Hindlimb muscle (tissue), 1 donor: ENCODE measurements around the gene RNF111. TPM values are rescaled to one million over a fixed set of nuclear protein-coding genes. Genes with fewer than 3 reads are reported as not detected.
"Not testable (repeated sequence)": the region's sequence is repeated elsewhere in the genome, so short reads cannot be mapped to it uniquely, and the experiment has no call there.

ENCODE experiments used
- DNase-seq: peaks from one replicate; pipeline ENCODE4 v3.0.0-alpha.2; 2013
- polyA plus RNA-seq: library from polyadenylated mRNA; unstranded; fragments of 120-200 nt; gene quantifications from one replicate; pipeline ENCODE4 v1.2.1, GENCODE V29; 2013; ENCODE audit not compliant: insufficient read length

Gene RNF111
- 28.8 TPM for polyA plus RNA-seq

DNA sequence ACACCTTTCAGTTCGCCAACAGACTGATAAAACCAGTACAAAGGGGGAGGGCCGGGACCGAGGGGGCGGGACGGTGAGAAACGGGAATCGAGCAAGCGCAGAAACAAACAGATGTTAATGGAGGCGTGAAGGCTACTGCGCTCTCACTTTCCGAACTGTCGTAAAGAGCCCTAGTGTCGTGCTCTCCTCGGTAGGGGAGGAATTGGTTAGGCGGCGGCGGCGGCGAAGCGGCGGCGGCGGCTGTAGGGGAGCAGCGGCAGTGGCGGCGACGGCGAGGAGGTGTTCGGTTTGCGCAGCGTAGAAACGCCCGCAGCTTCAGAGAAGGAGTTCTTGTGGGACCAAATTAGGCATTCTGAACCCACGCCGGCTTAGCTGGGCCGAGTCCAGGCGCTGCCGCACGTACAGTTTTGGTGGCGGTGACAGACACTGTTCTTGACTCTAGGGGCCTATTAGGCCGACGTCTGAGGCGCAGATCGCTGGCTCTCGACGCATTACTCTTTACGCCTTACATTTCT, at the start of gene RNF111:
TSS of gene RNF111 (plus strand) at position 173 of the 515 bp plus-strand sequence. CDS start 43,160 bp downstream, outside the sequence.
- peak; percentile 92 for DNase-seq

GRCh38 chr15:58947179-58947578, 40.3 kb upstream of the RNF111 start:
- DNase-seq: no peak

DNA sequence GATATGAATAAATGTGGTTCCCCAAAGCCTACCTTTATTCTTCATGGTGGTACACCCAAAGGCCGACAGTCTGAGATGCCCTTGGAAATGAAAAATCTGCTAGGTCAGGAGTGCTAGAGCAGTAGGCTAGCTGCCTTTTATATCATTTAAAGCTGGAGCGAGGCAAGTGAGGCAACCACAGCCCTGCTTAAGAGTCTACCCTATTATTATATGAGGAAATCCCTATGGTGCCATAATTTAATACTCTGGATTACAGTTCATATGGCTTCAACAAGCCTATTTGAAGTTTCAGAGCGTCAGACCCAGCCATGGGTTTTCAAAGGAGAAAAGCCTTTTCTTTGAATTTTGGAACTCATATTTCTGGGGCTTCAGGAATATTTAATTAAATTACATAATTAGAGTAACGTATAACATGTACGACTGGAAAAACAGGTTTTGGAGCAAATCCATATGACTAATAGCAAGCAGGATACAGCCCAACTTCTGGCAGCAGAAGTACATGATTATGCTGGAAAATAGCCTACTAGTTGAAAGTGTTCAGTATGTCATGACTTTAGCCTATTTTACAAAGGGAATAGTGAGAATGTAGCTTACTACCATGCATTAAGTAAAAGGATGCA, 36.0 kb upstream of the RNF111 start:
- peak; percentile 37 for DNase-seq

DNA sequence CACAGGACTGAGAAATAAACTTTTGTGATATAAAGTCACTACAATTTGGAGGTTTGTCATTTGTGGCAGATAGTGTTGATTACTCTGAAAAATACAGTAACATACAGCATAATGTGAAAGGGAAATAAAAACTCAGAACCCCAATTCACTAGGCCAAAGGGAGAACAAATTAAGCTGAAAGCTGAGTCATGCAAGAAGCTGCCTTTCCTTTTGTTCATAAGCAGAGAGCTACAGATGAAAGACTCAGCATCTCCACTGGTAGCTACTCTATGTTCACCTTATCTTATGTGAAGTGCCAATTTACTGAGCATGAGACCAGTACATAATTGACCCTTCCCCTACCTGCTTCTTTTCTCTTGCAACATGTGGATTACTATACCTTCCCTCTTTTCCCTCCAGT, 34.7 kb upstream of the RNF111 start:
- DNase-seq: no peak

DNA sequence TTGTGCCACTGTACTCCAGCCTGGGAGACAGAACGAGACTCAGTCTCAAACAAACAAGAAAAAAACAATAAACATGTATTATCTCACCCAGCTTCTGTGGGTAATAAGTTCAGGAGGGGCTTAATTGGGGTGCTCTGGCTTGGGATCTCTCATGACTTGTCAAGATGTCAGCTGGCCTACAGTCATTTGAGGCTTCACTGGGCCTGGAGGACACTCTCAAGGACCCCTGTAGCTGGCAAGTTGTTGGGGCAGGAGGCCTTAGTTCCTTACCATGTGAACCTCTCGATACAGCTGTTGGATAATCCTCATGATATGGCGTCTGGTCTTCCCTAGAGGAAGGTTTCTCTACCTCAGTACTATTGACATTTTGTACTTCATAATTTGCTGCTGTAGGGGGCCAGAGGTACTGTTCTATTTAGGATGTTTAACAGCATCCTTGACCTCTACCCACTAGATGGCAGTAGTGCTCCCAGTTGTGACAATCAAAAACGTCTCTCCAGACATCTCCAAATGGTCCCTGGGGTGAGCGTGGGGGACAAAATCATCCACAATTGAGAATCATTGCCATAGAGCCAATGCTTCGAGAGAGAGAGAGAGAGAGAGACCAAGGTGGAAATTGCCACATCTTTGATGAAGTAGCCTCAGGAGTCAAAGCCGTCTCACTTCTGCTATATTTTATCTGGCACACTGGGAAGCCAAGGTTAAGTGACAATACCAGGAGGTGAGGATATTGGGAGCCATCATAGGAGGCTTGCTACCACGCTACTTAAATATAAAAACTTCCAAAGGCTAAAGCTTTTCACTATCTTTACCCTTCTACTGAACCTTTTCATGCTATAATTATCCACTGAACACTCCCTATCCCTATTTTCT, 30.1 kb upstream of the RNF111 start:
- peak; percentile 23 for DNase-seq

GRCh38 chr15:58958811-58959210, 28.7 kb upstream of the RNF111 start:
- no peak for DNase-seq

- no peak for DNase-seq
These were observed 25.3 kb upstream of the RNF111 start for GRCh38 chr15:58962136-58962535.

DNA sequence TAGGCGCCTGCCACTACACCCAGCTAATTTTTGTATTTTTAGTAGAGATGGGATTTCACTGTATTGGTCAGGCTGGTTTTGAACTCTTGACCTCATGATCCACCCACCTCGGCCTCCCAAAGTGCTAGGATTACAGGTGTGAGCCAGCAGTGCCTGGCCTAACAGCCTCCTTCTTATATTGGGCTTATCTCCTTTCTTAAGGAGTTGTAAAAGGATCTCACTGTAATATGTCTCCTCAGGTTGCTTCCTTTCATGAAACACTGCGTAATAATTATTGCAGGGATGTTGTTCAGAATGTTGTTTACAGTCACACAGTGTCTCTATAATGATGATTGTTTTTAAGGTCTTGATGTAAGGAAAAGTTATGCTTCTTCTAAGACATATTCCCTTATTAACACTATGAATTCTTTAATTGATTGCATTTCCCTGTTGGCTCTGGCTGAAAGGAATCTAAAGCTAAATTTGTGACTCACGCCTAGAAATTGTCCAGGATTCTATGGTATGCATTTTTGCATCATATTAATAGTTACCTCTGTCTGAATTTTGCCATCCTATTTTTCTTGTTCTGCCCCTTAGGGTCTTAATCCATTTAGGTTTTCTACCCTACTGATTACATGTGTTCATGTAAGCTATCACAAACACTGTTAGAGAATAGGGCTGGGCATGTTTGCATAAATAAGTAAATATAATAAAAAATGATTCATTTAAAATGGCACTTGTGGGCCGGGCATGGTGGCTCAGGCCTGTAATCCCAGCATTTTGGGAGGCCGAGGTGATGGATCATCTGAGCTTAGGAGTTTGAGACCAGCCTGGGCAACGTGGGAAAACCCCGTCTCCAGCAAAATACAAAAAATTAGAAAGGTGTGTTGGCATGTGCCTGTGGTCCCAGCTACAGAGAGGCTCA, 24.5 kb upstream of the RNF111 start:
- no peak for DNase-seq

DNA sequence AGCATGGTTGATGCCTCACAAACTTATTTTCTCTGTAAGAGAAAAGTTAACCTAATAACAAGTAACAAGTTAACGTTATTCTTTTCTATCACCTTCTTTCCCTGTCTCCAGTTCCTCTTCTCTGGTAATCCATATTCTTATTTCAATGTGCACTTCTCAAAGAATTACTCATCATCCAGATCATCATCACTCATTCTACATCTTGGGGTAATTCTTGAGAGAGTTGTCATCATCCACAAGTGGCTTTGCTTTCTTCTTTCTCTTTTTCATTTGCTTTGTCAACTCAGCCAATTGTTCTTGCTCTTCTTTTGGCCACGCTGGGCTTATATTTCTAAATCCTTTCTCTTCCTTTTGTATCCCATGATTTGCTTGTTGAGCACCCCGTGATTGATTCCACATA, 20.8 kb upstream of the RNF111 start:
- DNase-seq: no peak

DNA sequence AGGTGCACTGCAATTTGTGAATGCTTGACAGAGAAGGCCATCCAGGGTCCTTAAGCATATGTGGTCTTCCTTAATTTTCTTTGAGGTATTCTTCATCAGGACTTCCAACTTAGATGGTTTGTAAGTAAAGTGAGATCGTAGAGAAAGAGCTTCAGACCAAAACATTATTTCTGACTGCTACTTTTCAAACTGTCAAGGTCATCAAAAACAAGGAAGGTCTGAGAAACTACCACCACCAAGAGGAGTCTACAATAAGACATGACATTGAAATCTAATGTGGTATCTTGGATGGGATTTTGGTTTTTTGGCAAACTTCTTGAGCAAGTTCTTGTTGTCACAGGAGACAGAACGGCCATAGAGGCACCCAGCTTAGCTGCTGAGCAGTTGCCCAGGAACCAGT, 20.0 kb upstream of the RNF111 start:
- DNase-seq: no peak

- DNase-seq: no peak
These were observed 9.6 kb upstream of the RNF111 start for GRCh38 chr15:58977887-58978286.

- peak; percentile 22 for DNase-seq
These were observed 7.0 kb upstream of the RNF111 start for GRCh38 chr15:58980351-58980939.

DNA sequence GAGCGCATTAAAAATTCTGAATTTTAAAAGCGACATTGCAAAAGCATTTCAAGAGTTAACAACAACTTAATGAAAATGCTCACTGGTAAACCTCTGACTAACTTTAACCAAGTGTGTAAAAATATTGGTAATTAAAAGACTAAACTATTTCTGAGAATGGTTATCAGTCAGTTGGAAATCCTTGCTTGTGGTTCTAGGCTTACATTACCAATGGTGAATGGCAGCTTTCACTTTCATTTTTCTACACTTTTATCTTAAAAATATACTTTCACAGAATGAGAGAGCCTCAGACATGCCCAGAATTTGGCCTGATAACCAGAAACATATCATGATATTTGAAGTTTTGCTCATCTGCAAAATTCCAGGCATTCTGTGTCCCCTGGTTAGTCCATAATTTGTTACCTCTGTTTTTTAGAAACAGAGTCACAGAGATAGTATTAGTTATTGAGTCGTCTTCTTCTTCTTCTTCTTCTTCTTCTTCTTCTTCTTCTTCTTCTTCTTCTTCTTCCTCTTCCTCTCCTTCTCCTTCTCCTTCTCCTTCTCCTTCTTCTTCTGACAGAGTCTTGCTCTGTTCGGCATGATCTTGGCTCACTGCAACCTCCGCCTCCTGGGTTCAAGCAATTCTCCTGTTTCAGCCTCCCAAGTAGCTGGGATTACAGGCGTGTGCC, 5.5 kb upstream of the RNF111 start:
- DNase-seq: no peak

GRCh38 chr15:58983261-58983660, 4.2 kb upstream of the RNF111 start:
- DNase-seq: no peak

GRCh38 chr15:58985443-58985842, 2.0 kb upstream of the RNF111 start:
- DNase-seq: no peak

DNA sequence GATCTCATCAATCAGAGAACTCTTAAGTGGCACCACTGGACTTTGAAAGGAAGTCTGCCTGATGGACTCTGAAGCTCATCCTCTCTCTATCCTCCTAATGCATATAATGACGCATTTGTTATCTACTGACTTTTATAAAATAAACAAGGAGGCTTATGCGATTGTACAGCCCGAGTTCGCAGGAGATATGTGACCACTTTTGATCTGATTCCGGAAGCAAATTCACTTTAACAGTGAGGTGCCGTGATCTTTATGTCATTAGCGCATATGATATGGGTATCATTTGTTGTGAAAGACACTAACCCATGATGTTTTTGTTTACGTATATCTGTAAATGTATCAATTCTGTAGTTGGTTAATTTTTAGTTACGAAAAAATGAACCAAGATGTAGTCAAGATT, 427 bp upstream of the RNF111 start:
- DNase-seq: peak; percentile 18

DNA sequence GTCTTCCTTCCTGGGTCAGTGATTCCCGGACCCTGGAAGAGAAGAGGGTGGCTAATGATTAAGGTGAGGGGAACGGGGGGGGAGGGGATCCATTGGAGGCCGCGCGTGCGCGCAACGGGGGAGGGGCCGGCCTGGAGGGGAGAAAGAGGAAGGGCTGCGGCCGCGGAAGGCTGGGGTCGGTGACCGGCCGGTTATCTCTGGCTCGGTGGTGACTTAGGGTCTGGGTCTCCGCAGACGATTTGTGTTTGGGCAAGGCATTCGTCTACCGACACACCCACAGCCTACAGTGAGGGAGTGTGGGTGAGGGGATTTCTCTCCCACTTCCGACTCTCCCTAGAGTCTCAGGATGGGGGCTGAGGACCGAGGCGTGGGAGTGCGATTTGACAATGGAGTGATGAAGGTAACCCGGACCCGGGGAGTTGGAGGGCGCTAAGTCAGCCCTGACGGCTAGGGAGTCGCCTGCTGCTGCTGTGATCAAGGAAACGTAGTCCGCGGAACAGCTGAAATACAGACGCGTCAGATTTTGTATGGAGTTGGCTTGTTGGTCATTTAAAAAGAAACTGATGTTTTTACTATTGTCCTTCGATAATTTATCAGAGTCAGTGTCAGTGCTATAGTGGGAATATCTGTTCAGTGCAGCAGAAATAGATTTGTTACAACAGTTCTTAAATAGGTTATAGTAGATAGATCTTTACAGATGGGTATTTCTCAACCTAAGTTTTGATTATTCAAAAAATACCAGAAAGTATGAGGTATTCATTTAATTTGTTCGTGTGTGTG, 733 bp downstream of the RNF111 start:
- peak; percentile 38 for DNase-seq

DNA sequence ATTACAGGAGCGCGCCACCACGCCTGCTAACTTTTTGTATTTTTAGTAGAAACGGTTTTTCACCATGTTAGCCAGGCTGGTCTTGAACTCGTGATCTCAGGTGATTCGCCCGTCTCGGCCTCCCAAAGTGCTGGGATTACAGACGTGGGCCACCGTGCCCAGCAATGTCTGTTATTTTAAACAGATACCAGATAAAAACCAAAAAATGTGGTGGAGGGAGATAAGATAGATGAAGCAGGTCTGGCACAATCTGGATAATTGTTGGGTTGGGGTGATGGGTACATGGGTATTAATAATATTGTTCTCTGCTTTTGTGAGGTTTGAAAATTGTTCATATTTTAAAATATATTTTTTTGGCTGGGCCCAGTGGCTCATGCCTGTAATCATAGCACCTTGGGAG, 4.7 kb downstream of the RNF111 start:
- DNase-seq: no peak

GRCh38 chr15:58994906-58995453, 7.5 kb downstream of the RNF111 start:
- DNase-seq: no peak

GRCh38 chr15:58999694-59000093, 12.2 kb downstream of the RNF111 start:
- no peak for DNase-seq

DNA sequence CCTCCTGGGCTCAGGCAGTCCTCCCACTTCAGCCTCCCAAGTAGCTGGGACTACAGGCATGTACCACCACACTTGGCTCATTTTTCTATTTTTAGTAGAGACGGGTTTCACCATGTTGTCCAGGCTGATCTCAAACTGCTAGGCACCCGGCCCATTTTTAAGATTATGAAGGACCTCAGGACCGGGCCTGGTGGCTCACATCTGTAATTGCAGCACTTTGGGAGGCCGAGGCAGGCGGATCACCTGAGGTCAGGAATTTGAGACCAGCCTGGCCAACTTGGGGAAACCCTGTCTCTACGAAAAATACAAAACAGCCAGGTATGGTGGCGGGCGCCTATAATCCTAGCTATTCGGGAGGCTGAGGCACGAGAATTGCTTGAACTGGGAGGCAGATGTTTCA, 12.8 kb downstream of the RNF111 start:
- not testable (repeated sequence) for DNase-seq
